Measurements from ENCODE around the gene APOA4.
"Not testable (repeated sequence)": the region's sequence is repeated elsewhere in the genome, so short reads cannot be mapped to it uniquely, and the experiment has no call there.

The APOA4 gene

DNA sequence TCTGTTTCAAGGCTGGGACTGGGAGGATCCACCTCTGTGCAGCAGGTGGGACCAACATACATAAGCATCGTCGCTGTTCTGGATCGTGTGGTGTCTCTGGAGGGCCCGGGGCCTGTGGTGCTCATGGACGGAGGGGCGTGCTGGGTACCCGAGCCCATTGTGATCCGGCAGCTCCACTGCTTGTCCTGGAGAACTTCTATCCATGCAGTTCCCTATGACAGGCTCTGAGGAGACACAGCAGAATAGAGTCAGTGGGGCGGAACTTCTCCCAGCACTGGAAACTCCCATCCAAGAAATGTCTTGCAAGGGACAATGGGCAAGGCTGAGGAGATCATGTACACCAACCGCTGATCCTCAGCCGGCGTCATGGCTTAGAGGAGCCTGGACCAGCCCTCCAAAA lies 26.0 kb upstream of the APOA4 start:
- DNase-seq (ENCODE audit: low read depth): no peak

DNA sequence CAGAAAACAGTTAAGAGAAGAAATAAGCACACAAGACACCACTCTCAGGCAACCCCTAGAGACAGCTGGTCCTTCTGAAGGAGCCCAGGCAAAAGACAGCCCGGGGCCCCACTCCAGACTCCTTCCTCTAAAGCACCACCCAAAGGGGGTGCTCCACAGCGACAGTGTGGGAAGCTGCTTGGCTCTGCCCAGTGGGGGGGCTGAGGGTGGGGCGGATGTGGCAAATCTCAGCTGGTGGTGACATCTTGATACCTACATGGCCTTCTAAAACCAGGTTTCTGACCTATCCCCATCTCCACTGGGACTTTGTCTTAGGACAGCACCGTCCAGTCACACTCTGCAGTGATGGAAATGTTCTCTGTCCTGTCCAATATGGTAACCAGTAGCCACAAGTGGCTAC lies 24.5 kb upstream of the APOA4 start:
- DNase-seq (ENCODE audit: low read depth): no peak

DNA sequence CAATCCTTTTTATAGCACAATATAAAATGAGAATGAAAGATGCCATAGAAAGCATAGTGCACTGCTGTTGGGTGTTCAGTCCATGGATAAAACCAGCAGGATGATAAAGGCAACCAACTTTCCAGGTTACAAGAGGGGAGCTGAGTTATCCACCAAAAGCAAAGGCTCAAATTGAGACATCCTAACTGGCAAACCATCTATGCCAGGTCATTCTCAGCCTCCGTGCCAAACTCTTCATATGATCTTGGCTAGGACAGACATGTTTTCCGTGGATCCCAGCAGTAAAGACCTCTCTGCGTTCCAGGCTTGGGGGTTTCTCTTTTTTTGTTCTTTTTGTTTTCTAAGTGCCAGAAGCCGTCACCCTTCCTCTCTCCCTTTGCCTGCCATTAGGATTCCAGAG lies 21.6 kb upstream of the APOA4 start:
- DNase-seq (ENCODE audit: low read depth): no peak

DNA sequence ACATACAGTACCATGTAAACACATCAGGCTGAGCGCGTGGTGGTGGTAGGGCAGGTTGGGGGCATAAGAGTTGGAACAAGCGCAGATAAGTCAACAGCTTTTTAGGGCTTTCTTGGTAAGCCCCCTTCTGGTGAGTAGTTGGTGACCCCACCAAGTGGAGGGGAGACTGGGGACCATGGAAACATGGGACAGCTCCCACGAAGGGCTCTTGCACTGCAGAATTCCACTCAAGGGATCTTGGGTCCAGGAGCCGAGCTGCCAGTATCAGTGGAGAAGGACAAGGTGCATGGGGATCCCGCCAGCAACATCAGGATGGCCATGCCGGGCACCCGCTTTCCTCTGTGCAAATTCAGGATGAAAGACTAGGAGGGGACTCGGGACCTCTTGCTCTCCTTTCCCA lies 20.6 kb upstream of the APOA4 start:
- DNase-seq (ENCODE audit: low read depth): no peak

DNA sequence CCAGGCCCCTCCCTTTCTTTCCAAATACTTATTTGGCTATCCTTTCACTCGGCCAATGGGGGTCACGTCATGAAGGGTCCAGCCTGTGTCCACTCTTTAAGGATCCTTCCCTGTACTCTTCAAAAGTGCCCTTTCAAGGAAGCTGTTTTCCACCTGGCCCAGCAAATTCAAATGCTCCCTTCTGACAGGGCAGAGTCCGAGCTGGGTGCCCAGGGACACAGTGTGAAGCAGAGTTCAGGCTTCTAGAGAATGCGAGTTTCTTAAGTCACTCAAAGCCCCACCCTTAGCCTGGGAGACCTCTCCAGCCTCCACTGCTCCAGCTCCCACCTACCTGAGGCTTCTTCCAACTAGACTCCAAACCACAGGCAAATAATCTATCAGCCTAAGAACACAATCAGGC lies 19.8 kb upstream of the APOA4 start:
- no peak for DNase-seq (ENCODE audit: low read depth)

DNA sequence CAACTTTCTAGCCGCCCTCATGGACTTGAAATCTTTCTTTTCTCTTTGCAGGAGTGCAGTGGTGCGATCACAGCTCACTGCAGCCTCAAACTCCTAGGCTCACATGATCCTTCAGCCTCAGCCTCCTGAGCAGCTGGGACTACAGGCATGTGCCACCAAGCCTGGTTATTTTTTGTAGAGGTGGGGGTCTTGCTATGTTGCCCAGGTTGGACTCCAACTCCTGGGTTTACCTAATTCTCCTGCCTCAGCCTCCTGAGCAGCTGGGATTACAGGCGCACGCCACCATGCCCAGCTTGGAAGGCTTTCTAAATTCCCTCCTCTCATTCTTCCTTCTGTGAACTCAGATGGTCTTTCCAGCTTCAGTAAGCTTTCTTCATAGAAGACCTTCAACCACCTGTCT lies 19.0 kb upstream of the APOA4 start:
- no peak for DNase-seq (ENCODE audit: low read depth)

DNA sequence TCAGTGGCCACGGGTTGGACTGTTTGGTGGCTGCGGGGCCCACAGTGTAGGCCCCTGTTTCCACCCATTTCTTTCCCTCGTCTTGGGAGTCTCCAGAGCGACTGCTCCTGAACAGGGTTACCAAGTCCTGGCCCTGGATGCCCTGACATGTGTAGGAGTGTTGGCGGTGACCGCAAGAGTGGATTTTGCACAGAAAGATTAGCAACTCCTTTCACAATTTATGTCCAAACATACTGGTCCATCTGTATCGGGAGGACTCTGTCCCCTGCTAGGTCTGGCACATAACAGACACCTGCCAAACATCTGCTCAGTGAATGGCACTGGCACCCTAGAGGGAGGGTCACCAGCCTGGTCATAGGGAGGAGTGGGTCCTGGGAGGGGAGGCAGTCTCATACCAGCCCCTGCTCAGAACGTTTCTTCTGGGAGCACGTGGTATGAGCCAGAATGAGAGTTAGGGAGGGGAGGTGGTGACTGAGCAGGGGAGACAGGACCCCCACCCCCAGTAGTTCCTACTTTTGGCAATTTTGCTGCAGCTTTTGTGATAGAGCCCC lies 17.7 kb upstream of the APOA4 start:
- no peak for DNase-seq (ENCODE audit: low read depth)

DNA sequence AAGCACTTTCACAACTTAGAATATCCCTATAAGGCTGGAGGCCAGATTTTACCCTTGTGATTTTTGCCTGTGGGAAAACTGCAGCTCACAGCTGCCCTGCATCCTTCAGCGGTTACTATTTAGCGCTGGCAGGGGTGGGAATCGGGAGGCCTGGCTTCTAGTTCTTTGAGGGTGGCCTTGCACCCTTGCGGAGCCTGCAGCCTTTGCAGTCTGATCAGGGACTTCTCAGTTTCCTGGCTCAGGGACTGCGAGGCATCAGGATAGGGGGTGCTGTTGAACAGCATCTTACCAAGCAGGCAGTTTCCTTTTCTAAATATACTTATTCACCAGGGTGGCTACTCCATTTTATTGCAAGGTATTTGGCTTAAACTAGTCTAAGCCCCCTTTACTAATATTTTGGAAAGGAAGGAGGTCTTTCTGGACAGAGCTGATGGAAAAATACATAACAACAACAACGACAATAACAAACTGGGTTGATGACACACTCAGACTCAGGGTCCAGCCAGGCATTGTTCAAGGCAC lies 17.2 kb upstream of the APOA4 start:
- no peak for DNase-seq (ENCODE audit: low read depth)

DNA sequence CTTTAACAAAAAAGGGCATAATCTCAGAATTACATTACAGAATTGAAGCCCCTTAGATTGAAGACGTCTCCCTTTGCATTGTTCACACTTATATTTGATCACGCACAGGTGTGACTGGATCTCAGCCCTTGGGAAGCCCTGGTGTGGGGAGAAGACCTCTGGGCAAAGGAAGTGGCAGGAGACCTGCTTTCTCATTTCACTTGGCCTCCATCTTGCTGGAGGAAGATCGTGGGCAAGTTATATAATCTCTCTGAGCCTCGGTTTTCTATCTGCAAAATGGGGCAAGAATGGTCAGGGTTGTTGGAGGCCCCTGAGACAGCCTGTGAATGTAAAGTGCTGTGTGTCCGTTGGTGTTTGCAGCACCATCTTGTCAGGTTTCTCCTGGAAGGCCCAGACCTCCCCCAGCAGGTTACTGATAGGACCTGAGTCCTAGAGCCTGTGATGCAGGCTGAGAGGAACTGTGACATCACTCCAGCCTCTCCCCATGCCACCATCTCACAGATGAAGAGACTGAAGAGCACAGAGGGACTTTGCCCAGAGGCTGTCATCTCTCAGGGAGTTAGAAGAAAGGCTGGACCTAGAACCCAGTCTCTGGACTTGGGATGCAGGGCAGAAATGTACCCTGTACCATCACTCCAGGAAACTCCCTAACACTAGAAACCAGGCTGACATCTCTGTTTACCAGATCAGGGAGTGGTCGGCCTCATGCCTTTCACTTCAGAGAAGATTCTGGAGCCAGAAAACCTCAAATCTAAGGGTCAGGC lies 15.4 kb upstream of the APOA4 start:
- no peak for DNase-seq (ENCODE audit: low read depth)

DNA sequence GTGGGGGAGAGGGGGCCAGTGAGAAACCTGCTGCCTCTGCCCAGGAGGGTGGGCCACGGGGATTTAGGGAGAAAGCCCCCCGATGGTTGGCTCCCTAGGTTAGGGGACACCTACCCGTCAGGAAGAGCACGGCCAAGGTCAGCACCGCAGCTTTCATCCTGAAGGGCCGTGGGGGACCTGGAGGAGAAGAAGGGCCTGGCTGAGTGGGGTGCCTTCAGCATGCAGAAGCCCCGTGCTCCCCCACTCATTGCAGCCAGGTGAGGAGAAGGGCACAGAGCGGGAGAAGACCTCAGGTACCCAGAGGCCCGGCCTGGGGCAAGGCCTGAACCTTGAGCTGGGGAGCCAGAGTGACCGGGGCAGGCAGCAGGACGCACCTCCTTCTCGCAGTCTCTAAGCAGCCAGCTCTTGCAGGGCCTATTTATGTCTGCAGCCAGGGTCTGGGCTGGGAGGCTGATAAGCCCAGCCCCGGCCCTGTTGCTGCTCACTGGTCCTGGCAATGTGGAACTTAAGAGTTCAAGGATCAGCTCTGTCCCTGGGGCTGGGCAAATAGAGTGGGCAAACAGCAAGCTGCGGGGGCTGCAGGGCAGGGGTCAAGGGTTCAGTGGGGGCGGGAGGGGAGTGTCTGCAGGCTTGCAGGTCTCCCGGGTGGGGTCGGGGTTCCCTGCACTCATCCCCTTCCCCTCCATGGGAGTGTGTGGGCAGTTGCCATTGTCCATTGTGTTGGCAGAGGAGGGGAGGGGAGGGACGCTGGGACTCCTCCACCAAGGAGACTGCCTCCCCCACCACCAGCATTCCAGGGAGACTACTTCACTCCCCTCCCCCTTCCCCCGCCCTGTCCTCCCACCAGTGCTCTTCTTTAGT lies 14.4 kb upstream of the APOA4 start, which contains the start of gene APOA1:
Gene APOA1 (minus strand): TSS at position 392 of the 861 bp plus-strand sequence. CDS start 235 bp downstream, at position 157.
- no peak for DNase-seq (ENCODE audit: low read depth)

DNA sequence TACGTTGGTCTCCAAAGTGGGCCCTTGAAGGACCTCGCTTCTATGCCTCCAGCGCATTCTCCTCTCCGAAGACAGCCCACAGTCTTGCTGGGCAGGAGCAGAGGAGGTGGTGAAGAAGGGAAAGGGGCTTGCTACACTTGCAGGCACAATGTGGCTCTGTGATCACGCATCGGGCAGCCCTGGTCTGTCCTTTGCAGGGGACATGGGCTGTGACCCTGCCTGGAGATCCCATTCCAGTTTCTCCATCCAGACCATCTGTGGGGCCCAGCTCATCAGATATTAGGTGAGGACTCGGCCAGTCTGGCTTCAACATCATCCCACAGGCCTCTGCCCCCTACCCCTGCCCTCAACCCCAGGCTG lies 13.5 kb upstream of the APOA4 start:
- DNase-seq (ENCODE audit: low read depth): no peak

DNA sequence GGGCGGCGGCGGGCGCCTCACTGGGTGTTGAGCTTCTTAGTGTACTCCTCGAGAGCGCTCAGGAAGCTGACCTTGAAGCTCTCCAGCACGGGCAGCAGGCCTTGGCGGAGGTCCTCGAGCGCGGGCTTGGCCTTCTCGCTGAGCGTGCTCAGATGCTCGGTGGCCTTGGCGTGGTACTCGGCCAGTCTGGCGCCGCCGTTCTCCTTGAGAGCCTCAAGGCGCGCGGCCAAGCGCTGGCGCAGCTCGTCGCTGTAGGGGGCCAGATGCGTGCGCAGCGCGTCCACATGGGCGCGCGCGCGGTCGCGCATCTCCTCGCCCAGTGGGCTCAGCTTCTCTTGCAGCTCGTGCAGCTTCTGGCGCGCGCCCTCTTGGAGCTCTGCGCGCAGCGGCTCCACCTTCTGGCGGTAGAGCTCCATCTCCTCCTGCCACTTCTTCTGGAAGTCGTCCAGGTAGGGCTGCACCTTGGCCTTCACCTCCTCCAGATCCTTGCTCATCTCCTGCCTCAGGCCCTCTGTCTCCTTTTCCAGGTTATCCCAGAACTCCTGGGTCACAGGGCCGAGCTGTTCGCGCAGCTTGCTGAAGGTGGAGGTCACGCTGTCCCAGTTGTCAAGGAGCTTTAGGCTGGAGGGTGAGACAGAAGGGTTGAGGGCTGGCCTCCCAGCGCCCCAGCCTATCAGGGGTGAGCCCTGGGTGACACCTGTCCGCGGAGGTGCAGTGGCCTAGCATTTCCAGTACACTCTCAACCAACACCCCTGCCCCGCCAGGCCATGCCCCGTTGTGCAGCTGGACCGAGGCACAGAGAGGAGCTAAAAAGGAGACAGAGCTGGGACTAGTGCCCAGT lies 12.9 kb upstream of the APOA4 start:
- DNase-seq (ENCODE audit: low read depth): peak; percentile 58

DNA sequence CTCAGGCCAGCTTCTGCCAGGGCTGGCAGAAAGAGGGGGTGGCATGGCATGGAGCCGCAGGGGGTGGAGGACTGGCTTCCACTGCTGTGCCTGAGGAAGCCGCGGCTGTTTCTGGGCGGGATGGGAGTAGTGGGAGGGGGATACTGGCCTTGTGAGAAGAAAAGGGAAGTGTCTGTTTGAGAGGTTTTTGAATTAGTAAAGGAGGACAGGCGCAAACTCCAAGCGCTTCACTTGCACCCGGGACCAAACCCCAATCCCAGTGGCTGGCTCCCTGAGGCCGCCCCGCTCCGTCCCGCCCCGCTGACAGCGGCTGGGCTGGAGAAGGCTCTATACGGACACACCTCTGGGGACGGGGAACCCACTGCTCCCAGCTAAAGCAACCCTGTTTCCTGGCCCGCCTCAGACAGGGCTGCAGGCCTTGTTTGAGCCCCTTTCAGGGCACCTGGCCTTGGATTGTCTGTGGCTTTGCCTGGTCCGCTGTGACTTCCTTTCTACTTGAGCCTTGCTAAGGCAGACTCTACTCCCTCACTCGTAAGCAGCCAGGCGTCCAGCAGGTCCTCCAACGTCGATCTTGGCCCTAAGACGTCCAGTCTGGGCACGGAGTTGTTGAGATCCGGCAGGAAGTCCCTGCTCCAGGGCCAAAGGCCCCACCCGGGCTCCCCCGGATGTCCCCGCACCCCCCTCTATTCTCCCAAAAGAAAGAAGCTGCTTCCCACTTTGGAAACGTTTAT lies 12.1 kb upstream of the APOA4 start:
- no peak for DNase-seq (ENCODE audit: low read depth)

DNA sequence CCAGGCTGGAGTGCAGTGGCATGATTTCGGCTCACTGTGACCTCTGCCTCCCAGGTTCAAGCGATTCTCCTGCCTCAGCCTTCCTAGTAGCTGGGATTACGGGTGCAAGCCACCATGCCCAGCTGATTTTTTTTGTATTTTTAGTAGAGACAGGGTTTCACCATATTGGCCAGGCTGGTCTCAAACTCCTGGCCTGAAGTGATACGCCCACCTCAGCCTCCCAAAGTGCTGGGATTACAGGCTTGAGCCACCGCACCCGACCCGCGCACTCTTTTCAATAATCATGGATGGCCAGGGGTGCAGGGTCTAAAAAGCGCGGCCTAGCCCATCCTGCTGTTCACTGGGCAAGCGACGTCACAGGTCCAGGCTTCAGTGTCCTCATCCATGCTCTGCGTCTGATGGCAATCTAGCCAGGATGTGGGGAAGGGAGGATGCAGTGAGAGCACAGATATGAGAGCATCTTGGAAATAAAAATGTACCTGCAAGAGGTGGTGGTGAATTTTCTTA lies 11.5 kb upstream of the APOA4 start:
- not testable (repeated sequence) for DNase-seq (ENCODE audit: low read depth)

DNA sequence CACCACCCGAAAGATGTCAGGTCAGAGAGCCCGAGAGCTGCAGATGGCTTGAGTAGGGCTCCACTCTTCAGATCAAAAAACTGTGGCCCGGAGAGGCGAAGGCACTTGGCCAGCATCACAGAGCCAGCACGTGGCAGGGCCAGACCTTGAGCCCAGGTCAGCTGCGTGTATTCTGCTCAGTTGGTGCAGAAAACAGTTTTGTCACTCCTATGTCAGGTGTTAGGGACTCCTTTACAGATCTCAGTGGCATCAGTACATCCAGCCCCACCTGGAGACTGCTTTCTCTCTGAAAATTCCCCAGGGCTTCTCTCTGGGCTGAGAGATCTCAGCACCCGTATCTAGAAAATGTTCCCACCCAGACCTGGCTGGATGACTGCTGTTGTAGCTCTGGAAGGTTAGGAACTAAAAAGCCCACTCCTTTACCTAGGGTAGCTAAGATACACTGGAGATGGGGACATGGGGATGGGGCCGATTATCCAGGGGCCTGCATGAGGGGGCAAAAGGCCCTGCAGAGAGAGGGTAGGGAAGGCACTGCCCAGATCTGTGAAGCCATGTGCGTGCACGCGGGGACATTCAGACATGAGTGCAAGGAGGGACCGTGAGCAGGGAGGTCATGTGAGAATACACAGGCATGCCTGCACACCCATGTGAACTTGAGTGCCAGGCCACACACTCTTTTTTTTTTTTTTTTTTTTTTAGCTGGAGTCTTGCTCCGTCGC lies 10.9 kb upstream of the APOA4 start:
- DNase-seq (ENCODE audit: low read depth): no peak

DNA sequence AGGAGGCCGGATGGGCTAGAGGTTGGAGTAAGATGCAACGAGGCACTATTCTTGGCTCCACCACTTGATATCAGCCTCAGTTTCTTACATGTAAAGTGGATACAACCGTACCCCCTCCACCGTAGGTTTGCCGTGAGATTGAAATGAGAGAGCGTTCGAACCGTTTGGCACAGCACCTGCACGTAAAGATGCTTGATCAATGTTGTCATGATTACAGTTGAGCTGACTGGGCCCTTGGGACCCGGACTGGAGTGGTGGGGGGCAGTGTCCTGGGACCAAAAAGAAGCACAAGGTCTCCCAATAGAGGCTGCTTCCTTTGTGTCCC lies 10.3 kb upstream of the APOA4 start:
- DNase-seq (ENCODE audit: low read depth): no peak

DNA sequence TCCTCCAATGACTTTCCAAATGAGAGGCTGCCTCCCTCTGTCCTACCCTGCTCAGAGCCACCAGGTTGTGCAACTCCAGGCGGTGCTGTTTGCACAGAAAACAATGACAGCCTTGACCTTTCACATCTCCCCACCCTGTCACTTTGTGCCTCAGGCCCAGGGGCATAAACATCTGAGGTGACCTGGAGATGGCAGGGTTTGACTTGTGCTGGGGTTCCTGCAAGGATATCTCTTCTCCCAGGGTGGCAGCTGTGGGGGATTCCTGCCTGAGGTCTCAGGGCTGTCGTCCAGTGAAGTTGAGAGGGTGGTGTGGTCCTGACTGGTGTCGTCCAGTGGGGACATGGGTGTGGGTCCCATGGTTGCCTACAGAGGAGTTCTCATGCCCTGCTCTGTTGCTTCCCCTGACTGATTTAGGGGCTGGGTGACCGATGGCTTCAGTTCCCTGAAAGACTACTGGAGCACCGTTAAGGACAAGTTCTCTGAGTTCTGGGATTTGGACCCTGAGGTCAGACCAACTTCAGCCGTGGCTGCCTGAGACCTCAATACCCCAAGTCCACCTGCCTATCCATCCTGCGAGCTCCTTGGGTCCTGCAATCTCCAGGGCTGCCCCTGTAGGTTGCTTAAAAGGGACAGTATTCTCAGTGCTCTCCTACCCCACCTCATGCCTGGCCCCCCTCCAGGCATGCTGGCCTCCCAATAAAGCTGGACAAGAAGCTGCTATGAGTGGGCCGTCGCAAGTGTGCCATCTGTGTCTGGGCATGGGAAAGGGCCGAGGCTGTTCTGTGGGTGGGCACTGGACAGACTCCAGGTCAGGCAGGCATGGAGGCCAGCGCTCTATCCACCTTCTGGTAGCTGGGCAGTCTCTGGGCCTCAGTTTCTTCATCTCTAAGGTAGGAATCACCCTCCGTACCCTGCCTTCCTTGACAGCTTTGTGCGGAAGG lies 9.5 kb upstream of the APOA4 start:
- no peak for DNase-seq (ENCODE audit: low read depth)

DNA sequence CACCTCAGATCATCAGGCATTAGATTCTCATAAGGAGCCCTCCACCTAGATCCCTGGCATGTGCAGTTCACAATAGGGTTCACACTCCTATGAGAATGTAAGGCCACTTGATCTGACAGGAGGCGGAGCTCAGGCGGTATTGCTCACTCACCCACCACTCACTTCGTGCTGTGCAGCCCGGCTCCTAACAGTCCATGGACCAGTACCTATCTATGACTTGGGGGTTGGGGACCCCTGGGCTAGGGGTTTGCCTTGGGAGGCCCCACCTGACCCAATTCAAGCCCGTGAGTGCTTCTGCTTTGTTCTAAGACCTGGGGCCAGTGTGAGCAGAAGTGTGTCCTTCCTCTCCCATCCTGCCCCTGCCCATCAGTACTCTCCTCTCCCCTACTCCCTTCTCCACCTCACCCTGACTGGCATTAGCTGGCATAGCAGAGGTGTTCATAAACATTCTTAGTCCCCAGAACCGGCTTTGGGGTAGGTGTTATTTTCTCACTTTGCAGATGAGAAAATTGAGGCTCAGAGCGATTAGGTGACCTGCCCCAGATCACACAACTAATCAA lies 8.8 kb upstream of the APOA4 start:
- no peak for DNase-seq (ENCODE audit: low read depth)

Data from stimulated activated CD8-positive, alpha-beta memory T cell treated with anti-CD3 and anti-CD28 coated beads, Interleukin-7, amount 100 ng/mL, for 24 hours (primary cell).